WTC11 (cell line): ENCODE data around the gene SNX18. TPM values are rescaled to one million over a fixed set of nuclear protein-coding genes. Genes with fewer than 3 reads are reported as not detected.

ENCODE experiments used
- ATAC-seq: fragments of 200-7000 bp; cut with Tn5 transposase; 2 replicates; pipeline ENCODE4 v1.10.0; 2021; ENCODE audit warnings: mild to moderate bottlenecking, moderate library complexity
- CTCF ChIA-PET: fragments of 300-600 bp; sonication (Branson Sonifier 250); formaldehyde crosslinking; loops from one replicate; lab custom pipeline; 2021; ENCODE audit warnings: antibody characterized with exemption; lab: Charles Lee
- POLR2A ChIA-PET: fragments of 350-600 bp; sonication (Branson Sonifier 250); formaldehyde crosslinking; loops from one replicate; lab custom pipeline; 2021; ENCODE audit warnings: antibody characterized with exemption; lab: Charles Lee
- DNase-seq: peaks from one replicate; pipeline ENCODE4 v3.0.0; 2021; ENCODE audit warnings: low spot score
- H3K27ac Mint-ChIP-seq: 2 replicates; pipeline ENCODE4 v1.8.0; 2021; ENCODE audit warnings: mixed read lengths
- H3K27me3 Mint-ChIP-seq: 2 replicates; pipeline ENCODE4 v1.8.0; 2021; ENCODE audit warnings: low read depth, mild to moderate bottlenecking, moderate library complexity, mixed read lengths
- H3K36me3 Mint-ChIP-seq: 2 replicates; pipeline ENCODE4 v1.8.0; 2021; ENCODE audit warnings: mixed read lengths
- H3K4me1 Mint-ChIP-seq: 2 replicates; pipeline ENCODE4 v1.8.0; 2022; ENCODE audit warnings: mixed read lengths
- H3K4me3 Mint-ChIP-seq: 2 replicates; pipeline ENCODE4 v1.8.0; 2021; ENCODE audit warnings: mild to moderate bottlenecking, moderate library complexity, mixed read lengths
- H3K9me3 Mint-ChIP-seq: 2 replicates; pipeline ENCODE4 v1.8.0; 2021; ENCODE audit warnings: mixed read lengths
- ATF3 ChIP-seq: sonication (generic); formaldehyde crosslinking; conservative IDR thresholded peaks from 2 replicates; pipeline ENCODE4 v1.8.1; 2022; ENCODE audit warnings: mild to moderate bottlenecking, missing genetic modification reagents
- ETV6 ChIP-seq: sonication (generic); formaldehyde crosslinking; IDR thresholded peaks from 2 replicates; pipeline ENCODE4 v1.8.1; 2022; ENCODE audit warnings: mild to moderate bottlenecking, missing genetic modification reagents
- FOXK1 ChIP-seq: sonication (generic); formaldehyde crosslinking; IDR thresholded peaks from 2 replicates; pipeline ENCODE4 v1.8.0; 2022; ENCODE audit warnings: mild to moderate bottlenecking, moderate library complexity, missing genetic modification reagents
- FOXP1 ChIP-seq: sonication (generic); formaldehyde crosslinking; IDR thresholded peaks from 2 replicates; pipeline ENCODE4 v1.8.0; 2022; ENCODE audit warnings: missing genetic modification reagents, mild to moderate bottlenecking, moderate library complexity, borderline replicate concordance
- GABPB1 ChIP-seq: sonication (generic); formaldehyde crosslinking; IDR thresholded peaks from 2 replicates; pipeline ENCODE4 v1.8.1; 2023; ENCODE audit warnings: mild to moderate bottlenecking, missing genetic modification reagents
- GTF2I ChIP-seq: fragments of 250-450 bp; sonication (Bioruptor Pico); conservative IDR thresholded peaks from 2 replicates; pipeline ENCODE4 v1.4.0; 2021; ENCODE audit warnings: mild to moderate bottlenecking
- KAT7 ChIP-seq: sonication (generic); formaldehyde crosslinking; IDR thresholded peaks from 2 replicates; pipeline ENCODE4 v1.8.1; 2023; ENCODE audit warnings: missing genetic modification reagents, mild to moderate bottlenecking, borderline replicate concordance
- MYBL2 ChIP-seq: sonication (generic); formaldehyde crosslinking; IDR thresholded peaks from 2 replicates; pipeline ENCODE4 v1.8.1; 2023; ENCODE audit warnings: mild to moderate bottlenecking, moderate library complexity, missing genetic modification reagents
- NFYB ChIP-seq: sonication (generic); formaldehyde crosslinking; conservative IDR thresholded peaks from 2 replicates; pipeline ENCODE4 v1.8.0; 2022; ENCODE audit warnings: low read depth, missing genetic modification reagents
- NR3C1 ChIP-seq: sonication (generic); formaldehyde crosslinking; conservative IDR thresholded peaks from 2 replicates; pipeline ENCODE4 v1.8.1; 2023; ENCODE audit warnings: low read depth, mild to moderate bottlenecking, missing genetic modification reagents
- OVOL2 ChIP-seq: fragments of 250-450 bp; sonication (Bioruptor Pico); IDR thresholded peaks from 2 replicates; pipeline ENCODE4 v1.9.0; 2021; ENCODE audit warnings: mild to moderate bottlenecking, borderline replicate concordance
- PRRX2 ChIP-seq: fragments of 250-450 bp; sonication (Bioruptor Pico); IDR thresholded peaks from 2 replicates; pipeline ENCODE4 v1.8.0; 2021; ENCODE audit warnings: mild to moderate bottlenecking
- SOX15 ChIP-seq: fragments of 250-450 bp; sonication (Bioruptor Pico); IDR thresholded peaks from 2 replicates; pipeline ENCODE4 v1.9.0; 2021; ENCODE audit warnings: mild to moderate bottlenecking
- TEAD4 ChIP-seq: sonication (generic); formaldehyde crosslinking; IDR thresholded peaks from 2 replicates; pipeline ENCODE4 v1.8.0; 2022; ENCODE audit warnings: mild to moderate bottlenecking, missing genetic modification reagents
- ZNF317 ChIP-seq: sonication (generic); formaldehyde crosslinking; IDR thresholded peaks from 2 replicates; pipeline ENCODE4 v1.8.1; 2023; ENCODE audit warnings: low read depth, mild to moderate bottlenecking, moderate library complexity, missing genetic modification reagents, borderline replicate concordance
- total RNA-seq: library from RNA; stranded (reverse); gene quantifications from 3 replicates; pipeline ENCODE4 v1.2.3, GENCODE V29; 2021
- TF ChIP-seq, protein P1 (sequence below): fragments of 250-450 bp; sonication (Bioruptor Pico); IDR thresholded peaks from 2 replicates; pipeline ENCODE4 v1.9.0; 2021; ENCODE audit warnings: mild to moderate bottlenecking, borderline replicate concordance
- TF ChIP-seq, protein P2 (sequence below): sonication (generic); formaldehyde crosslinking; IDR thresholded peaks from 2 replicates; pipeline ENCODE4 v1.8.1; 2023; ENCODE audit warnings: mild to moderate bottlenecking, missing genetic modification reagents, borderline replicate concordance
- TF ChIP-seq, protein P3 (sequence below): sonication (generic); formaldehyde crosslinking; IDR thresholded peaks from 2 replicates; pipeline ENCODE4 v1.8.1; 2022; ENCODE audit warnings: missing genetic modification reagents, borderline replicate concordance
- TF ChIP-seq, protein P4 (sequence below): sonication (generic); formaldehyde crosslinking; IDR thresholded peaks from 2 replicates; pipeline ENCODE4 v1.8.0; 2022; ENCODE audit warnings: mild to moderate bottlenecking, missing genetic modification reagents
- TF ChIP-seq, protein P5 (sequence below): fragments of 250-450 bp; sonication (Bioruptor Pico); conservative IDR thresholded peaks from 2 replicates; pipeline ENCODE4 v1.9.0; 2021; ENCODE audit warnings: mild to moderate bottlenecking

SNX18 gene
- total RNA-seq, 1 experiment from 2014 or later, result 24.6 TPM

- TF ChIP-seq, protein P1, sequence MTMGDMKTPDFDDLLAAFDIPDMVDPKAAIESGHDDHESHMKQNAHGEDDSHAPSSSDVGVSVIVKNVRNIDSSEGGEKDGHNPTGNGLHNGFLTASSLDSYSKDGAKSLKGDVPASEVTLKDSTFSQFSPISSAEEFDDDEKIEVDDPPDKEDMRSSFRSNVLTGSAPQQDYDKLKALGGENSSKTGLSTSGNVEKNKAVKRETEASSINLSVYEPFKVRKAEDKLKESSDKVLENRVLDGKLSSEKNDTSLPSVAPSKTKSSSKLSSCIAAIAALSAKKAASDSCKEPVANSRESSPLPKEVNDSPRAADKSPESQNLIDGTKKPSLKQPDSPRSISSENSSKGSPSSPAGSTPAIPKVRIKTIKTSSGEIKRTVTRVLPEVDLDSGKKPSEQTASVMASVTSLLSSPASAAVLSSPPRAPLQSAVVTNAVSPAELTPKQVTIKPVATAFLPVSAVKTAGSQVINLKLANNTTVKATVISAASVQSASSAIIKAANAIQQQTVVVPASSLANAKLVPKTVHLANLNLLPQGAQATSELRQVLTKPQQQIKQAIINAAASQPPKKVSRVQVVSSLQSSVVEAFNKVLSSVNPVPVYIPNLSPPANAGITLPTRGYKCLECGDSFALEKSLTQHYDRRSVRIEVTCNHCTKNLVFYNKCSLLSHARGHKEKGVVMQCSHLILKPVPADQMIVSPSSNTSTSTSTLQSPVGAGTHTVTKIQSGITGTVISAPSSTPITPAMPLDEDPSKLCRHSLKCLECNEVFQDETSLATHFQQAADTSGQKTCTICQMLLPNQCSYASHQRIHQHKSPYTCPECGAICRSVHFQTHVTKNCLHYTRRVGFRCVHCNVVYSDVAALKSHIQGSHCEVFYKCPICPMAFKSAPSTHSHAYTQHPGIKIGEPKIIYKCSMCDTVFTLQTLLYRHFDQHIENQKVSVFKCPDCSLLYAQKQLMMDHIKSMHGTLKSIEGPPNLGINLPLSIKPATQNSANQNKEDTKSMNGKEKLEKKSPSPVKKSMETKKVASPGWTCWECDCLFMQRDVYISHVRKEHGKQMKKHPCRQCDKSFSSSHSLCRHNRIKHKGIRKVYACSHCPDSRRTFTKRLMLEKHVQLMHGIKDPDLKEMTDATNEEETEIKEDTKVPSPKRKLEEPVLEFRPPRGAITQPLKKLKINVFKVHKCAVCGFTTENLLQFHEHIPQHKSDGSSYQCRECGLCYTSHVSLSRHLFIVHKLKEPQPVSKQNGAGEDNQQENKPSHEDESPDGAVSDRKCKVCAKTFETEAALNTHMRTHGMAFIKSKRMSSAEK (CRISPR knock-in tag), result no peak
- TF ChIP-seq, all 79 proteins: peak for 0
Observed at GRCh38 chr5:54470128-54470527, 47.4 kb upstream of the SNX18 start (continued).

- H3K4me1 Mint-ChIP-seq, result no peaks in the 10 kb centered on the region
- H3K4me3 Mint-ChIP-seq, result no peak overlapping the region
- no peaks in the 10 kb centered on the region for H3K27me3 Mint-ChIP-seq
- DNase-seq (no peak), ATAC-seq (no peak)
- no peak for TF ChIP-seq MYBL2 (CRISPR knock-in tag)
- TF ChIP-seq, protein P2, sequence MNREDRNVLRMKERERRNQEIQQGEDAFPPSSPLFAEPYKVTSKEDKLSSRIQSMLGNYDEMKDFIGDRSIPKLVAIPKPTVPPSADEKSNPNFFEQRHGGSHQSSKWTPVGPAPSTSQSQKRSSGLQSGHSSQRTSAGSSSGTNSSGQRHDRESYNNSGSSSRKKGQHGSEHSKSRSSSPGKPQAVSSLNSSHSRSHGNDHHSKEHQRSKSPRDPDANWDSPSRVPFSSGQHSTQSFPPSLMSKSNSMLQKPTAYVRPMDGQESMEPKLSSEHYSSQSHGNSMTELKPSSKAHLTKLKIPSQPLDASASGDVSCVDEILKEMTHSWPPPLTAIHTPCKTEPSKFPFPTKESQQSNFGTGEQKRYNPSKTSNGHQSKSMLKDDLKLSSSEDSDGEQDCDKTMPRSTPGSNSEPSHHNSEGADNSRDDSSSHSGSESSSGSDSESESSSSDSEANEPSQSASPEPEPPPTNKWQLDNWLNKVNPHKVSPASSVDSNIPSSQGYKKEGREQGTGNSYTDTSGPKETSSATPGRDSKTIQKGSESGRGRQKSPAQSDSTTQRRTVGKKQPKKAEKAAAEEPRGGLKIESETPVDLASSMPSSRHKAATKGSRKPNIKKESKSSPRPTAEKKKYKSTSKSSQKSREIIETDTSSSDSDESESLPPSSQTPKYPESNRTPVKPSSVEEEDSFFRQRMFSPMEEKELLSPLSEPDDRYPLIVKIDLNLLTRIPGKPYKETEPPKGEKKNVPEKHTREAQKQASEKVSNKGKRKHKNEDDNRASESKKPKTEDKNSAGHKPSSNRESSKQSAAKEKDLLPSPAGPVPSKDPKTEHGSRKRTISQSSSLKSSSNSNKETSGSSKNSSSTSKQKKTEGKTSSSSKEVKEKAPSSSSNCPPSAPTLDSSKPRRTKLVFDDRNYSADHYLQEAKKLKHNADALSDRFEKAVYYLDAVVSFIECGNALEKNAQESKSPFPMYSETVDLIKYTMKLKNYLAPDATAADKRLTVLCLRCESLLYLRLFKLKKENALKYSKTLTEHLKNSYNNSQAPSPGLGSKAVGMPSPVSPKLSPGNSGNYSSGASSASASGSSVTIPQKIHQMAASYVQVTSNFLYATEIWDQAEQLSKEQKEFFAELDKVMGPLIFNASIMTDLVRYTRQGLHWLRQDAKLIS (CRISPR knock-in tag), result no peak
- no peak for TF ChIP-seq NFYB (CRISPR knock-in tag)
- TF ChIP-seq FOXK1, result no peak
- TF ChIP-seq NR3C1 (CRISPR knock-in tag), result no peak
- TF ChIP-seq FOXP1, result no peak
- TF ChIP-seq GTF2I (CRISPR knock-in tag), result no peak
- TF ChIP-seq TEAD4 (CRISPR knock-in tag), result no peak
- TF ChIP-seq PRRX2, result no peak
- TF ChIP-seq, protein P3, sequence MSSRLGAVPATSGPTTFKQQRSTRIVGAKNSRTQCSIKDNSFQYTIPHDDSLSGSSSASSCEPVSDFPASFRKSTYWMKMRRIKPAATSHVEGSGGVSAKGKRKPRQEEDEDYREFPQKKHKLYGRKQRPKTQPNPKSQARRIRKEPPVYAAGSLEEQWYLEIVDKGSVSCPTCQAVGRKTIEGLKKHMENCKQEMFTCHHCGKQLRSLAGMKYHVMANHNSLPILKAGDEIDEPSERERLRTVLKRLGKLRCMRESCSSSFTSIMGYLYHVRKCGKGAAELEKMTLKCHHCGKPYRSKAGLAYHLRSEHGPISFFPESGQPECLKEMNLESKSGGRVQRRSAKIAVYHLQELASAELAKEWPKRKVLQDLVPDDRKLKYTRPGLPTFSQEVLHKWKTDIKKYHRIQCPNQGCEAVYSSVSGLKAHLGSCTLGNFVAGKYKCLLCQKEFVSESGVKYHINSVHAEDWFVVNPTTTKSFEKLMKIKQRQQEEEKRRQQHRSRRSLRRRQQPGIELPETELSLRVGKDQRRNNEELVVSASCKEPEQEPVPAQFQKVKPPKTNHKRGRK, result no peak
- TF ChIP-seq GABPB1, result no peak
- TF ChIP-seq, protein P4, sequence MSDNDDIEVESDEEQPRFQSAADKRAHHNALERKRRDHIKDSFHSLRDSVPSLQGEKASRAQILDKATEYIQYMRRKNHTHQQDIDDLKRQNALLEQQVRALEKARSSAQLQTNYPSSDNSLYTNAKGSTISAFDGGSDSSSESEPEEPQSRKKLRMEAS (CRISPR knock-in tag), result no peak
- H3K9me3 Mint-ChIP-seq, result no peaks in the 10 kb centered on the region; the same call in 1 of the 2 replicates
- POLR2A ChIA-PET, result no interaction called here
- CTCF ChIA-PET, result interaction anchor here (0.7 kb wide), 1 partner anchor 227 kb away, joined by 4 read pairs; no protein-coding TSS in a partner anchor
- H3K36me3 Mint-ChIP-seq, result peaks cover 4% of the 10 kb centered on the region; the same call in 1 of the 2 replicates
- no peak overlapping the region for H3K27ac Mint-ChIP-seq
Observed at GRCh38 chr5:54470677-54471076, 46.9 kb upstream of the SNX18 start.

GRCh38 chr5:54471398-54471797, 46.2 kb upstream of the SNX18 start:
- ATAC-seq (no peak), DNase-seq (no peak)
- Mint-ChIP-seq H3K27me3 (no peaks in the 10 kb centered on the region), H3K27ac (no peak overlapping the region), H3K4me1 (no peaks in the 10 kb centered on the region), H3K9me3 (no peaks in the 10 kb centered on the region; the same call in 1 of the 2 replicates), H3K36me3 (0 out of 2 replicates have a peak, but pooled peaks cover 2% of the 10 kb centered on the region), H3K4me3 (no peak overlapping the region)
- ChIA-PET POLR2A (no interaction called here), CTCF (interaction anchor here (1.4 kb wide), 1 partner anchor 52 kb away, joined by 3 read pairs; no protein-coding TSS in a partner anchor)
- TF ChIP-seq ETV6 (CRISPR knock-in tag) (no peak), ZNF317 (CRISPR knock-in tag) (no peak), PRRX2 (no peak), OVOL2 (CRISPR knock-in tag) (no peak), KAT7 (CRISPR knock-in tag) (no peak), ATF3 (CRISPR knock-in tag) (no peak), SOX15 (no peak)
- TF ChIP-seq, protein P5, sequence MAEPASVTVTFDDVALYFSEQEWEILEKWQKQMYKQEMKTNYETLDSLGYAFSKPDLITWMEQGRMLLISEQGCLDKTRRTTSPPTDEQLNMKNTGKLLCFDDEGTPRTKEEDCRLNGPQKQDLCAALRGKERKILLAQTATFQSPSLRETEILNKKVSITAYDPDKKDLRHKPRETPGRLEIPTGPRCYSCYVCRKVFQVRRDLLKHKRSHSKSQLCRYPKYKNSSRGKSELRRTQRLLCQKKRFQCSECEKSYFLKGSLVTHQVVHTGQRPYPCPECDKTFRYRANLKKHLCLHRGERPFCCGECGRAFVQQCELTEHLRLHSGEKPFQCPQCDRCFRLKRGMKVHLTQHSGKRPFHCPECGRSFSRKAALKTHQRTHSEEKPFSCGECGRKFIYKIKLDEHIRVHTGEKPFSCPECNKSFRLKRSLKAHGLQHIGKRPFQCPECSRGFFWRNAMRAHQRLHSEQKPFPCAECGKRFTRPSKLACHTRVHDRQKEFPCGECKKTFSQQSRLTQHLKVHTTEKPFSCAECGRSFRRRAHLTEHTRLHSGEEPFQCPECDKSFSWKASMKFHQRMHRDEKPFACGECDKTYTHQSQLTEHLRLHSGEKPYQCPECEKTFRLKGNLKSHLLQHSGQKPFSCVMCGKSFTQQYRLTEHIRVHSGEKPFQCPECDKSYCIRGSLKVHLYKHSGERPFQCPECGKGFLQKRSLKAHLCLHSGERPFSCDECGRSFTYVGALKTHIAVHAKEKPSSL (CRISPR knock-in tag), result no peak
